ENCODE data around the gene MIOX. TPM values are rescaled to one million over a fixed set of nuclear protein-coding genes. Genes with fewer than 3 reads are reported as not detected.

MIOX gene
- total RNA-seq, 1 donor from 2014 or later = not detected

DNA sequence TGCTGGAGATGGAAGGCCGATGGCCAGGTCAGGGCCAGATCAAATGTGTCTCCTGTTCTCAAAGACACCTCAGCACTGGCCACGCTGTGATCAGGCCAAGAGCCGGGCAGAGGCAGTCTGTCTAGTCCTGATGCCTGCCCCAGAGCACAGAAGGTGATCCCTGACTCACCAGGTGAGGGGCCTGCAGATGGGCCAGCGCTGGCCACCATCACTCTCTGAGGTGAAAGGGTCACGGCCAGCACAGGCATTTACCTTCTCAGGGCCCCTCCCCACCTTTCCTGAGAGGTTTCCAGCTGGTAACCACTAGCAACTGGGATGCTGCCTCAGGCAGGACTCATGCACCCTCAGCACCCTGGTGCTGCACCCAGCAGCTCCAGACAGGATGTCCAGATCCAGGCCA is 14.7 kb upstream of the MIOX start:
- ATAC-seq (no peak), DNase-seq (no peak)
- no peak overlapping the region for H3K4me3 ChIP-seq
- intact Hi-C loops (cut with DNase I) = no loop called here
- no peaks in the 10 kb centered on the region for H3K9me3 ChIP-seq
- H3K36me3 ChIP-seq = peaks cover 14% of the 10 kb centered on the region
- no peak overlapping the region for H3K27ac ChIP-seq
- TF ChIP-seq, protein P1, sequence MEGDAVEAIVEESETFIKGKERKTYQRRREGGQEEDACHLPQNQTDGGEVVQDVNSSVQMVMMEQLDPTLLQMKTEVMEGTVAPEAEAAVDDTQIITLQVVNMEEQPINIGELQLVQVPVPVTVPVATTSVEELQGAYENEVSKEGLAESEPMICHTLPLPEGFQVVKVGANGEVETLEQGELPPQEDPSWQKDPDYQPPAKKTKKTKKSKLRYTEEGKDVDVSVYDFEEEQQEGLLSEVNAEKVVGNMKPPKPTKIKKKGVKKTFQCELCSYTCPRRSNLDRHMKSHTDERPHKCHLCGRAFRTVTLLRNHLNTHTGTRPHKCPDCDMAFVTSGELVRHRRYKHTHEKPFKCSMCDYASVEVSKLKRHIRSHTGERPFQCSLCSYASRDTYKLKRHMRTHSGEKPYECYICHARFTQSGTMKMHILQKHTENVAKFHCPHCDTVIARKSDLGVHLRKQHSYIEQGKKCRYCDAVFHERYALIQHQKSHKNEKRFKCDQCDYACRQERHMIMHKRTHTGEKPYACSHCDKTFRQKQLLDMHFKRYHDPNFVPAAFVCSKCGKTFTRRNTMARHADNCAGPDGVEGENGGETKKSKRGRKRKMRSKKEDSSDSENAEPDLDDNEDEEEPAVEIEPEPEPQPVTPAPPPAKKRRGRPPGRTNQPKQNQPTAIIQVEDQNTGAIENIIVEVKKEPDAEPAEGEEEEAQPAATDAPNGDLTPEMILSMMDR (IDR thresholded peaks at IDR 0.05) = no peak
- peaks cover 60% of the 10 kb centered on the region for H3K4me1 ChIP-seq
- H3K27me3 ChIP-seq (ENCODE audit: low read depth) = no peaks in the 10 kb centered on the region

DNA sequence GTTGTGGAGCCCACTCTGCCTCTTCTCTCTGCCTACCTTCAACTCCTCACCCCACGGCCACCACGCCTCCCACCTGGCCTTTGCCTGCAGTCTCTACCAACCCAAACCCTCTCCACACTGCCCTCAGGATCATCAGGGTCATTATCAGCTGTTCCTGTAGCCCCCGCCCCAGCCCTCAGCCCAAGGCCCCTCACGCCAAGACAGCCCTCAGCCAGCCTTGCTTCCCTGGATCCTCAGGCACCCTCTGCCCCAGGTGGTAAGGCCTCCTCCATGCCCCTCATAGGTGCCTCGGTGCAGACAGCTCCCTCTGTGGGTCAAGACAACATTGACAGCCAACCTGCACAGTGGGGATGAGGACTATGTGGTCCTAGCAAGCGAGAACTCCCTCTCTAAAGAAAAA is 13.6 kb upstream of the MIOX start:
- Histone ChIP-seq H3K27me3 (ENCODE audit: low read depth) (no peaks in the 10 kb centered on the region), H3K4me1 (peaks cover 60% of the 10 kb centered on the region), H3K4me3 (peak overlapping the region; percentile 83), H3K27ac (no peak overlapping the region), H3K36me3 (peaks cover 3% of the 10 kb centered on the region), H3K9me3 (no peaks in the 10 kb centered on the region)
- intact Hi-C loops (cut with DNase I) = no loop called here
- TF ChIP-seq, protein P1 (IDR thresholded peaks at IDR 0.05) = peak; percentile 10
- DNase-seq (no peak), ATAC-seq (no peak)

DNA sequence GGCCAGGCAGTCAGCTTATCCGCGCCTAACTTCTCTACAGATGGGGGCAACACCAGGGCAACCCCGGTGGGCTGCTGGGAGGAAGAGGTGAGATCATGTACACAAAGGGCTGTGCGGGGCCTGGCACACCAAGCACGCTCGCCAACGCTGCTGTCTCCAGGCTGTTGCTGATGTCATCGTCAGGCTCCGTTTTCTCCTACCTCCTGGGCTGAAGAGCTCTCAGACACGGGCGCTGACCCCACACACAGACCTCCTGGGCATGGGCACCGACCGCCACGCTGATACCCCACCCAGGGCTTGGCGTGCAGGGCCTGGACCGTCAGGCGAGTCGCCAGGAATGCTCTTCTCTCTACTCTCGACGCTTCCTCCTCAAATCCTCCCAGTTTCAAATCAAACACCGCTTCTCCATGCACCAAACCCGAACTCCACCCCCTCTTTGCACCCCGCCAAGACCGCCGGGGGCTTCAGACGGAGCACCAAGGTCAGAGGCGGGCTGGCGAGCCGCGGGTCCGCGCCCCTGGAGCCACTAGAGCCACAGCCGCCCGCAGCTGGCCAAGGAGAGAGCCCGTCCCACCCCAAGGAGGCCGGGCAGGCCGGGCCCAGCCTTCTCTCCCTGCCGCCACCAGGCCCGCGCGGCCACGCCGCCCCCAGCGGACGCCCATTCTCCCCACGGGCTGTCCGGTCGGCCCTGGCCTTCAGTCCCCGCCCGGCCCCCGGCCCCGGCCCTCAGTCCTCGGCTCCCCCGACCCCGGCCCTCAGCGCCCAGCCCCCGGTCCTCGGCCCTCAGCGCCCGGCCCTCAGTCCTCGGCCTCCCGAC is 12.6 kb upstream of the MIOX start:
- intact Hi-C loops (cut with DNase I) = no loop called here
- TF ChIP-seq, protein P1 (IDR thresholded peaks at IDR 0.05) = no peak
- peaks cover 58% of the 10 kb centered on the region for H3K4me1 ChIP-seq
- peak overlapping the region; percentile 83 for H3K4me3 ChIP-seq
- ATAC-seq (peak; percentile 37 to 60), DNase-seq (peak; percentile 62)
- H3K27ac ChIP-seq = peak overlapping the region; percentile 67
- peaks cover 5% of the 10 kb centered on the region for H3K27me3 ChIP-seq (ENCODE audit: low read depth)
- H3K36me3 ChIP-seq = no peaks in the 10 kb centered on the region
- no peaks in the 10 kb centered on the region for H3K9me3 ChIP-seq

DNA sequence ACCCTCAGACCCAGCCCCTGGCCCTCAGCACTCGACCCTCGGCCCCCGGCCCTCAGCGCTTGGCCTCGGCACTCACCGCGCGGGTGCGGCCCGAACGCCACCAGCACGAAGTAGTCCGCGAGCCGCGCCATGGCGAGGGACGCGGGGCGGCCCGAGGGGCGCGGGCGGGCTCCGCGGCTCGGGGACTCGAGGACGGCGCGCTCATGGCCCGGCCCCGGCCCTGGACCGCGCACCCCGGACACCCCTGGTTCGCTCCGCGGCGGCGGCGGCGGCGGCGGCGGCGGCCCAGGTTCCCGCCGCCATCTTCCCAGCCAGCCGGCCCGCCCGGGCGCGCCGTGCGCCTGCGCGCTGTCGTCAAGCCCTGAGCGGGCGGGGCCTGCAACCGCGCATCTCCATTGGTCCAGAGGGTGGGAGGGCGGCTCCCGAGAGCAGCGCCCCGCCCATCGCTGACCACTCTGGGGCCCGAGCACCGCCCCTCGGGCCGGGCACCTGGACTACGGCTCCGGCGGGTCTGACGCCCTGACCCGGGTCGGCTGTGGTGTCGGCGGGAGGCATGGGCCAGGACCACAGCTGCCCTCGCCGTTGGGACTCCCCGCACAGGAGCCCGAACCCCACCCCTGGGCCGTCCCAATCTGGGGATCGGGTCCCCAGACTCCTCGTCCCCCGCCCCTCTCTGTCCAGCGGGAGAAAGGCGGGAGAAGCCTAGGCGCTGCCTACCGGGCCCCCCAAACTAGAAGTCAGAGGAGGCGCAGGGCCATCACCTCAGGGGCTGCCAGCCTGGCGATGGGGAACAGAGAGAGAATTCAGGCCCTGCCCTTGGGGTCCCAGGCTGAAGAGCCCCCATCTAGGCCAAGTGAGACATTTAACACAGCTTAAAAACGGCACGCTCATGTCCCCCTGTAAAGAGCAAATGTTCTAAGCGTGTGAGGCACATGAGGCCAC is 11.7 kb upstream of the MIOX start, which contains the start of gene SBF1:
Gene SBF1 (minus strand): TSS at position 326 of the 942 bp plus-strand sequence. CDS start 195 bp downstream, at position 131.
- H3K4me1 ChIP-seq = peaks cover 48% of the 10 kb centered on the region
- TF ChIP-seq, protein P1 (IDR thresholded peaks at IDR 0.05) = no peak
- H3K27ac ChIP-seq = peak within 1 kb of the TSS; percentile 79
- H3K9me3 ChIP-seq = no peaks in the 10 kb centered on the region
- DNase-seq (peak; percentile 94), ATAC-seq (peak; percentile 97)
- intact Hi-C loops (cut with DNase I) = no loop called here
- H3K36me3 ChIP-seq = no peaks in the 10 kb centered on the region
- H3K27me3 ChIP-seq (ENCODE audit: low read depth) = peaks cover 7% of the 10 kb centered on the region
- peak within 1 kb of the TSS; percentile 83 for H3K4me3 ChIP-seq

DNA sequence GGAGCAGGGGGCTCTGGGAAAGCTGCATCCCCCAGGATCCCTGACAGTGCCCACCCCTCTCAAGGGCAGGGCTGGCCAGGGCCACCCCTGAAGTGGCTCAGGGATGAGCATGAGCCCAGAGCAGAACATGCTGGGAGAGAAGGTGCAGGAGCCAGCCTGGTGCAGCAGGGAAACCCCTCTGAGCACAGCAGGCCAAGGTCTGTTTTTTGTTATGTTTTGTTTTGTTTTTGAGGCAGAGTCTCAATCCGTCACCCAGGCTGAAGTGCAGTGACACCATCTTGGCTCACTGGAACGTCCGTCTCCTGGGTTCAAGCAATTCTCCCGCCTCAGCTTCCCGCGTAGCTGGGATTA is 11.0 kb upstream of the MIOX start:
- Histone ChIP-seq H3K36me3 (no peaks in the 10 kb centered on the region), H3K4me1 (peaks cover 42% of the 10 kb centered on the region), H3K27ac (peak overlapping the region; percentile 79), H3K27me3 (ENCODE audit: low read depth) (peaks cover 12% of the 10 kb centered on the region), H3K4me3 (peak overlapping the region; percentile 83), H3K9me3 (no peaks in the 10 kb centered on the region)
- no peak for DNase-seq
- intact Hi-C loops (cut with DNase I) = no loop called here
- ATAC-seq = no peak
- TF ChIP-seq, protein P1 (IDR thresholded peaks at IDR 0.05) = no peak

Measured in lower lobe of right lung (tissue), 2 donors.